Prostate gland (tissue), 2 donors: ENCODE results near the gene SLC38A11.

Source experiments
- CTCF ChIP-seq, 4 experiments: fragments of 200-600 bp in 2 of 4; fragments of 450-650 bp in 2 of 4; sonication (generic) in 2 of 4; IDR thresholded peaks; 1 replicate in 3 of 4; 2 replicates in 1 of 4; pipeline ENCODE4 v1.5.1; 2016 to 2019; ENCODE audit warnings: antibody characterized with exemption in 4 of 4, mild to moderate bottlenecking in 2 of 4, moderate library complexity in 2 of 4
- POLR2A ChIP-seq: fragments of 450-650 bp; IDR thresholded peaks from one replicate; pipeline ENCODE4 v1.6.1; 2016; ENCODE audit warnings: antibody characterized with exemption, mild to moderate bottlenecking

- TF ChIP-seq CTCF (IDR thresholded peaks at IDR 0.05) (no peak), POLR2A (no peak)
Observed at GRCh38 chr2:164974221-164974620, 18.9 kb upstream of the SLC38A11 start.
